B cell (primary cell): ENCODE data around the gene MTO1. TPM values are rescaled to one million over a fixed set of nuclear protein-coding genes. Genes with fewer than 3 reads are reported as not detected.
"Not testable (repeated sequence)": the region's sequence is repeated elsewhere in the genome, so short reads cannot be mapped to it uniquely, and the experiment has no call there.

Experiments
- ATAC-seq: fragments of 200-7000 bp; cut with Tn5 transposase; one replicate; pipeline ENCODE4 v1.10.0; 2021; ENCODE audit warnings: low read depth, mild to moderate bottlenecking, moderate number of reproducible peaks, moderate library complexity
- CTCF ChIA-PET: fragments of 350-600 bp; sonication (Branson Sonifier 250); formaldehyde crosslinking; loops from one replicate; lab custom pipeline; 2021; ENCODE audit warnings: antibody characterized with exemption, inconsistent platforms; lab: Charles Lee
- POLR2A ChIA-PET: fragments of 350-600 bp; sonication (Branson Sonifier 250); formaldehyde crosslinking; loops from one replicate; lab custom pipeline; 2021; ENCODE audit warnings: antibody characterized with exemption; lab: Charles Lee
- DNase-seq: peaks from one replicate; pipeline ENCODE4 v3.0.0; 2013
- H2AFZ ChIP-seq: 2 replicates; pipeline ENCODE4 v1.6.1; 2012; ENCODE audit warnings: mild to moderate bottlenecking, low read depth, low read length; ENCODE audit not compliant: insufficient read depth, poor library complexity, severe bottlenecking
- H3K27ac ChIP-seq, 2 donors: 1 replicate in 1 of 2; 2 replicates in 1 of 2; pipeline ENCODE4 v1.5.1; 2012 to 2013; ENCODE audit warnings: low read length in 2 of 2, mild to moderate bottlenecking in 2 of 2, moderate library complexity in 1 of 2
- H3K27me3 ChIP-seq, 4 experiments: fragments of 200-600 bp in 1 of 4; sonication (generic) in 1 of 4; replicated peaks in 1 of 4; 1 replicate in 2 of 4; 2 replicates in 2 of 4; pipeline versions ENCODE4 v1.6.1 to v1.7.0; 2013 to 2016; ENCODE audit warnings: low read length in 3 of 4, mild to moderate bottlenecking in 2 of 4, mixed read lengths in 1 of 4, moderate library complexity in 1 of 4; ENCODE audit not compliant: insufficient read depth in 4 of 4, control insufficient read depth in 3 of 4; ENCODE audit errors: control extremely low read depth in 1 of 4
- H3K36me3 ChIP-seq, 2 experiments: replicated peaks in 1 of 2; 1 replicate in 1 of 2; 2 replicates in 1 of 2; pipeline versions ENCODE4 v1.6.1 to v1.7.1; 2013; ENCODE audit warnings: low read length in 1 of 2; ENCODE audit not compliant: insufficient read depth in 2 of 2, control insufficient read depth in 1 of 2; ENCODE audit errors: control extremely low read depth in 1 of 2, extremely low read depth in 1 of 2
- H3K4me1 ChIP-seq, 2 donors: fragments of 200-600 bp in 1 of 2; sonication (generic) in 1 of 2; 1 replicate in 1 of 2; 2 replicates in 1 of 2; pipeline versions ENCODE4 v1.5.1 to v1.6.1; 2013 to 2017; ENCODE audit warnings: low read length in 2 of 2; ENCODE audit not compliant: control insufficient read depth in 2 of 2, insufficient read depth in 2 of 2
- H3K4me2 ChIP-seq: replicated peaks from 2 replicates; pipeline ENCODE3; 2012; ENCODE audit warnings: mild to moderate bottlenecking, low read depth, low read length; ENCODE audit not compliant: poor library complexity, severe bottlenecking
- H3K4me3 ChIP-seq, 5 experiments: fragments of 200-600 bp in 1 of 5; sonication (generic) in 1 of 5; 1 replicate in 3 of 5; 2 replicates in 2 of 5; pipeline versions ENCODE4 v1.5.1 to v1.7.0; 2011 to 2016; ENCODE audit warnings: low read length in 4 of 5, mild to moderate bottlenecking in 4 of 5, low read depth in 2 of 5, control low read depth in 1 of 5, moderate library complexity in 1 of 5; ENCODE audit not compliant: insufficient read depth in 1 of 5; ENCODE audit errors: control extremely low read depth in 1 of 5, extremely low read depth in 1 of 5
- H3K79me2 ChIP-seq: fragments of 200-600 bp; sonication (generic); one replicate; pipeline ENCODE4 v1.6.0; 2016; ENCODE audit warnings: low read length; ENCODE audit not compliant: control insufficient read depth, insufficient read depth
- H3K9ac ChIP-seq: fragments of 200-600 bp; sonication (generic); 2 replicates; pipeline ENCODE4 v1.6.1; 2017; ENCODE audit warnings: mild to moderate bottlenecking, low read length, moderate library complexity
- H3K9me3 ChIP-seq, 3 donors: one replicate each; pipeline versions ENCODE4 v1.6.1 to v1.7.1; 2013; ENCODE audit warnings: low read length in 2 of 3; ENCODE audit not compliant: control insufficient read depth in 2 of 3, insufficient read depth in 1 of 3; ENCODE audit errors: control extremely low read depth in 1 of 3
- H4K20me1 ChIP-seq: 2 replicates; pipeline ENCODE4 v1.6.0; 2012; ENCODE audit warnings: mild to moderate bottlenecking, low read length; ENCODE audit not compliant: insufficient read depth, control insufficient read depth, poor library complexity, severe bottlenecking
- H3K27ac Mint-ChIP-seq: one replicate; pipeline ENCODE4 v1.8.0; 2021; ENCODE audit warnings: mixed read lengths
- H3K27me3 Mint-ChIP-seq: one replicate; pipeline ENCODE4 v1.8.0; 2021; ENCODE audit warnings: mixed read lengths
- H3K4me1 Mint-ChIP-seq: one replicate; pipeline ENCODE4 v1.8.0; 2021; ENCODE audit warnings: mixed read lengths
- H3K4me3 Mint-ChIP-seq: one replicate; pipeline ENCODE4 v1.8.0; 2021; ENCODE audit warnings: mixed read lengths
- H3K9me3 Mint-ChIP-seq: one replicate; pipeline ENCODE4 v1.8.0; 2022; ENCODE audit warnings: mixed read lengths; ENCODE audit not compliant: insufficient read depth
- CTCF ChIP-seq: fragments of 200-600 bp; IDR thresholded peaks from one replicate; pipeline ENCODE4 v1.8.0; 2022; ENCODE audit warnings: antibody characterized with exemption, mild to moderate bottlenecking
- EZH2 ChIP-seq: IDR thresholded peaks from 2 replicates; pipeline ENCODE4 v1.6.1; 2012; ENCODE audit warnings: borderline replicate concordance, low read depth, mild to moderate bottlenecking, moderate library complexity, low read length; ENCODE audit not compliant: insufficient read depth, poor library complexity, severe bottlenecking
- WGBS: methylation state at CpG from one replicate; pipeline ENCODE4 v1.1.5; 2013; ENCODE audit warnings: missing lambda C conversion rate; ENCODE audit not compliant: insufficient coverage; 5-methylcytosine and 5-hydroxymethylcytosine counted together
- intact Hi-C: fragments of 100-400 bp; cut with micrococcal nuclease; formaldehyde crosslinking; loops from one replicate; pipeline ENCODE4 v1.10.0; 2022
- polyA plus RNA-seq: library from polyadenylated mRNA; depleted of rRNA; stranded (reverse); fragments of >200 nt; gene quantifications from 2 replicates; pipeline ENCODE4 v1.2.3, GENCODE V29; 2012
- total RNA-seq, 2 donors: library from RNA; stranded (reverse); fragments of 120-200 nt in 1 of 2; gene quantifications; 1 replicate in 1 of 2; 2 replicates in 1 of 2; pipeline versions ENCODE4 v1.2.3 to v1.2.4, GENCODE V29; 2013 to 2022

MTO1 gene
- total and polyA plus RNA-seq, 2 donors (not counting 1 experiment from before 2014, with no cell fraction given): 52.1 to 84.4 TPM

GRCh38 chr6:73538116-73538779 is 76.7 kb downstream of the MTO1 start:
- Histone ChIP-seq H3K27me3 (no peaks in the 10 kb centered on the region), H4K20me1 (no peaks in the 10 kb centered on the region), H3K4me2 (no peak overlapping the region), H3K4me3 (no peak overlapping the region), H3K4me1 (no peaks in the 10 kb centered on the region), H3K79me2 (no peaks in the 10 kb centered on the region), H3K27ac (no peak overlapping the region), H3K36me3 (no peaks in the 10 kb centered on the region), H3K9me3 (no peaks in the 10 kb centered on the region), H2AFZ (no peak overlapping the region), H3K9ac (no peak overlapping the region)
- H3K9me3 Mint-ChIP-seq: no peaks in the 10 kb centered on the region
- DNase-seq (no peak), ATAC-seq (no peak)
- no peak overlapping the region for H3K27ac Mint-ChIP-seq
- H3K4me1 Mint-ChIP-seq: no peaks in the 10 kb centered on the region
- ChIA-PET POLR2A (no interaction called here), CTCF (interaction anchor here (0.6 kb wide), 1 partner anchor 65 kb away, joined by 5 read pairs; no protein-coding TSS in a partner anchor)
- intact Hi-C loops: no loop called here
- WGBS: 87% methylated on average over 6 of the region's 10 CpGs
- no peak overlapping the region for H3K4me3 Mint-ChIP-seq
- no peaks in the 10 kb centered on the region for H3K27me3 Mint-ChIP-seq
- TF ChIP-seq CTCF (no peak), EZH2 (no peak)

- H3K9ac ChIP-seq, DNase-seq, H3K79me2 ChIP-seq, H2AFZ ChIP-seq, H3K4me1 ChIP-seq, ATAC-seq, H3K4me3 Mint-ChIP-seq, POLR2A ChIA-PET, H3K27me3 Mint-ChIP-seq, H3K27ac Mint-ChIP-seq, H3K4me2 ChIP-seq, H3K4me3 ChIP-seq, H3K36me3 ChIP-seq, H3K27me3 ChIP-seq, H3K4me1 Mint-ChIP-seq, H3K9me3 Mint-ChIP-seq, H3K9me3 ChIP-seq, intact Hi-C loops, H3K27ac ChIP-seq, H4K20me1 ChIP-seq: not testable (repeated sequence)
- CTCF ChIA-PET: interaction anchor here (1.6 kb wide), 1 partner anchor 8 kb away, joined by 3 read pairs; no protein-coding TSS in a partner anchor
- WGBS: 97% methylated on average over 3 of the region's 3 CpGs
Measured at GRCh38 chr6:73542481-73542880, 80.9 kb downstream of the MTO1 start.
